ENCODE measurements around the gene TEK.

Gene TEK

GRCh38 chr9:27248702-27249101, 139.7 kb downstream of the TEK start:
- no peak for DNase-seq

GRCh38 chr9:27258662-27259061, 149.6 kb downstream of the TEK start:
- no peak for DNase-seq

DNA sequence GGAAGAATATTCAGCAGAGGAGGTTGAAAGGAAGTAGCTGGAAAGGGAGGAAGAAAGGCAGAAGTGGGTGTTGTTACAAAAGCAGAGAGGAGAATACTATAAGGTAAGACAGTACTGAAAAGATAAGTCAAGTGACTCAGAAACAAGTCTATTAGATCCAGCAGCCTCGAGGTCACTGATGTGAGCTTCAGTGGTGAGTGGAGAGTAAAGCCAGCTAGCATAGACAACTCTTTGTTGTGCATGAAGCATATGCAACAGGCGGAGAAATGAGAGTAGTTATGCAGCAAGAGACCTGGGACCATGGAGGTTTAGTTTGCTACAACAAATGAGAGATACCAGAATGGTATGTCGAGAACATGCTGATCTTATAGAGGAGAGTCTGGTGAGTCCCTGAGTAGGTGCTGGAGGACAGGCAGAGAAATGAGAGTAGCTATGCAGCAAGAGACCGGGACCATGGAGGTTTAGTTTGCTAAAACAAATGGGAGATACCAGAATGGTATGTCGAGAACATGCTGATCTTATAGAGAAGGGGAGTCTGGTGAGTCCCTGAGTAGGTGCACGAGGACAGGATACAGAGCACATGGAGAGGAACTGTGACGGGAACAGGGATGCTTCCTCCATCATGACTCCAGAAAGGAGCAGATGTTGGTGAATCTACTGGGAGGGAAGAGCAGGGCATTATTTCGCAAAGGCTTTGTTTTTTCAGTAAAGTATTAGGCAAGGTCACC, 151.9 kb downstream of the TEK start:
- DNase-seq = no peak

DNA sequence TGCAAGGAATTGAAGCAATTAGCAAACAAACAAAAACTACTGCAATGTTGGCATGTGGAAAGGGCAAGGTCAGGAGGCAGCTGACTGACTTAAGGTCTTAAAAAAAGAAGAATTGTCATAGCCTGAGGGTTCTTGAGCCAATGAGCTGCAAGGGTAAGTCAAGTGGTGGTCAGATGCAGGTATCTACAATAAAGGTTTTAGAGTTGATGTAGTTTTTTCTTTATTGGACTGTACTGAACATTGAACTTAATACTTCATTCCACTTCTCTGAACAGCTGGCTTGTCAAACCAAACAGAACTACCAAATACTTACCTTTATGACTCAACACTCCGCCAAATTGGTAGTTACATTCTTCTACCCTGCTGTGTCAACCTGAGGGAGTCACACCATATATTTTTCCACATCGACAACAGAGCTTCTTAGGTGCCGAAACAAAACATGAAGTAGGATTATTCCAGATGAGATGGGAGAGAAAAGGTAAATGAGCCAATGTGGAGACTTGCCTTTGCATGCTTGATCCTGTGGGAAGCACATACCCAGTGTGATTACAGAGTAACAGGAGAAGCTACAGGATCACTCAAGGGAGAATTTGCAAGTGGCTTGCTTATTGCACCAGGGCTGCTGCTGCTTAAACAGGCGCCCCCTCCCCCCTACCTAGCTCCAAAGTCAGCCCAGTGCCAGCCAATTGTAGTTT, 152.6 kb downstream of the TEK start:
- DNase-seq = no peak

- DNase-seq = no peak
These were observed 163.1 kb downstream of the TEK start for GRCh38 chr9:27272103-27272502.

- DNase-seq = no peak
These were observed 164.2 kb downstream of the TEK start for GRCh38 chr9:27273186-27273585.

DNA sequence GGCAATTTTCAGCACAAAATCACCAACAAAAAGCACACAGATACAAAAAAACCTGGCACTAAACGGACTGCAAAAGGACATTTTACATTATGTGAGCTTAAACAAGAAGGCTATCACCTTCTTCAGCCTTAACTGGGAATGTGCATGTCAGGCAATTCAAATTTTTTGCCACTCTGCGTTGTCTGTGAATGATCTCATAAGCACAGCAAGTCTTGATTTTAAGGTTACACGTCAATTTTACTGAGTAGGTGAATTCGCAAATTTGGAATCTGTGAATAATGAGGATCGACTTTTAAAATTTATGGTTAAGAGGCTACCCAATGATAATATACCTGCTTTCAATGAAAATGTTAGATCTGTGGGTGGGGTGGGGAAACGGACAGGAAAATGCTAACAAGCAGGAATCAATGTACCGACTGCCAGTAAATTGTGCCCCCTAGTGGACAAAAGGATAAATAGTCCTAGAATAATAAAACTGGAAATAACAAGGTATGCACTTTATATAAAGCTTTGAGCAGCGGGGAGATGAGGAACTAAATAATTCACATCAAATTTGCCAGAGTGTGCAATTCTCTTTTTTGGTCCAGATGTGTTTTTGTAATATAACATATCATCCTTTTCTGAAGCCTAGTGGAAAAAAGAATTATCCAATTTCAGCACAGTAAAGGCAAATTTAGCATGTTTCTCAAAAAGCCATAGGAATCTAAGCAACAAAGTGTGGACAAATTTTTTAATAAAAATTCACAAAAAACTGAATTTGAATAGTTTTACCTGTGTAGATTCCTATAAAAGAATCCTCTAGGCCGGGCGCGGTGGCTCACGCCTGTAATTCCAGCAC, 167.4 kb downstream of the TEK start:
- DNase-seq = peak; percentile 87

DNA sequence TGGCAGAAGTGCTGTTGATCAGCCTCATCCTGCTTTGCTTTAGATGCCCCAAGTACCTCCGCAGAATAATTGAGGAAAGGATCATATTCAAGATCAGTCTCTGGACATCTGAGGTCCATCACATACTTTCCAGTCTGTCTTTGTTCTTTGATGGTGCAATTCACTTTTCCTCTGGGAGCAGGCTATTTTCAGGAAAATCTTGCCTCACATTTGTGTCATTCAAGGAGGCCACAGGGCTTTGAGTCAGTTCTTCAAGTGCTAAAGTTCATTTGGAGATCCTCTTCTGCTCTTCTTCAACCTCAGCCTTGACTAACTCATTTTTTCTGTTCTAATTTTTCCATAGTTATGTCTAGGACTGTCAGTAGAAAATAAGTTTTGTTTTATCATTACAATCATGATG, 169.3 kb downstream of the TEK start:
- DNase-seq = no peak

DNA sequence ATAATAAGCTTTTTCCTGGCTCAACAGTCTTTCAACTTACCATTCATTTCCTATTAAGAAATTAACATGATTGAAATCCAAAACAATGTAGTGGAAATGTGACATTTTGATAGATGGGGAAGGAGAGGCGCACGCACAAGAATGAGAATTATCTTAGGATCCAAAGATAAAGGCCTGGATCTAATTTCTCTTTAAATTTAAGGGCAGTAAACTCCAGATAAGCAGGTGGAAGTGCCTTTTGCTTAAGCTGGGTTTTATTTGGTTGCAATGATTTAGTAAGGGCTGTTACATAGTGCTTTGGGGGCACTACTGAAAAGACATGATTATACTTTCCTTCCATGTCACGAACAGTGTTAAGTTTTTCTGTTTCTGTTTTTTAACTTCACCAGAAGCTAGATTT, 170.6 kb downstream of the TEK start:
- no peak for DNase-seq

All from eye (tissue), 1 donor.